GM12891 (cell line): ENCODE data around the gene UNG.

Source experiments
- POLR2A ChIP-seq: IDR thresholded peaks from 2 replicates; pipeline ENCODE4 v1.6.1; 2011; ENCODE audit warnings: low read depth, low read length, control low read depth
- POLR2AphosphoS5 ChIP-seq: IDR thresholded peaks from 2 replicates; pipeline ENCODE4 v1.6.1; 2011; ENCODE audit warnings: low read depth, low read length, control low read depth
- POU2F2 ChIP-seq: IDR thresholded peaks from 2 replicates; pipeline ENCODE4 v1.6.1; 2011; ENCODE audit warnings: low read depth, mild to moderate bottlenecking, control low read depth, low read length, moderate library complexity

DNA sequence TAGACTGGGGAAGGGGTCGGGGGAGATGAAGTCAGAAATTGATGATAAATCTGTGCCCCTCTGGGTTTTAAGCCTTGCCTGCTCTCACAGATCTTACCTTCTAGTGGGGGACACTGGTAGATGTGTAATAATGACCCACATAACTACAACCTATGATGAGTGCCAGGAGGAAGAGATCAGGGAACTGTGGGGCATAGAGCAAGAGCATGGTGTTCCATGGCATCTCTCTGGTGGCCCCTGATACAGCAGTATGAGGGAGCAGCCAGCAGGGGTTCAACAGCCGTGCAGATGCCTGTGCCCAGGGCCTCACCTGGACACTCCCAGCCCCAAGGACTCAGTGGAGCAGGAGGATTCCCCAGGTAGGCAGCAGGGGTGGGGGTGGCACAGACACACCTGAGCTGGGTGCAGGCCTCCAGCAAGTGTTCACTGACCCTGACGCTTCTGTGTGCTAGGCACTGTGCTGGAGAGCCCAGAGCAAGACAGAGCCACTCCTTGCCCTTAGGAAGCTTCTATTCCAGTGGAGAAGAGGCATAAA is 24.0 kb downstream of the UNG start:
- no peak for TF ChIP-seq POLR2A
- no peak for TF ChIP-seq POU2F2
- TF ChIP-seq POLR2AphosphoS5, result no peak
